ENCODE data around the gene INF2.

The INF2 gene

DNA sequence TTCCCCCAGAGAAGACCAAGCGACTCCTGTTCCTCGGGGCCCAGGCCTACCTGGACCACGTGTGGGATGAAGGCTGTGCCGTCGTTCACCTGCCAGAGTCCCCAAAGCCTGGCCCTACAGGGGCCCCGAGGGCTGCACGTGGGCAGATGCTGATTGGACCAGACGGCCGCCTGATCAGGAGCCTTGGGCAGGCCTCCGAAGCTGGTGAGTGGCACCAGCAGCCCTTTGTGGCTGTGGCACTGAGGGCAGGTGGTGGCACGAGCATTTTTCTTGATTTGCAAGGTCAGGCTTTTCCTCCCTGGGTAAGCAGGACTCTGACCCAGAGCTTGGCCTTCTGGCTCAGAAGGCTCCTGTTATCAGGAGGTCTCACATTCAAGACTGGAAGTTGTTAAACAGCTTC is 66.2 kb downstream of the INF2 start:
- TF ChIP-seq, protein P1, sequence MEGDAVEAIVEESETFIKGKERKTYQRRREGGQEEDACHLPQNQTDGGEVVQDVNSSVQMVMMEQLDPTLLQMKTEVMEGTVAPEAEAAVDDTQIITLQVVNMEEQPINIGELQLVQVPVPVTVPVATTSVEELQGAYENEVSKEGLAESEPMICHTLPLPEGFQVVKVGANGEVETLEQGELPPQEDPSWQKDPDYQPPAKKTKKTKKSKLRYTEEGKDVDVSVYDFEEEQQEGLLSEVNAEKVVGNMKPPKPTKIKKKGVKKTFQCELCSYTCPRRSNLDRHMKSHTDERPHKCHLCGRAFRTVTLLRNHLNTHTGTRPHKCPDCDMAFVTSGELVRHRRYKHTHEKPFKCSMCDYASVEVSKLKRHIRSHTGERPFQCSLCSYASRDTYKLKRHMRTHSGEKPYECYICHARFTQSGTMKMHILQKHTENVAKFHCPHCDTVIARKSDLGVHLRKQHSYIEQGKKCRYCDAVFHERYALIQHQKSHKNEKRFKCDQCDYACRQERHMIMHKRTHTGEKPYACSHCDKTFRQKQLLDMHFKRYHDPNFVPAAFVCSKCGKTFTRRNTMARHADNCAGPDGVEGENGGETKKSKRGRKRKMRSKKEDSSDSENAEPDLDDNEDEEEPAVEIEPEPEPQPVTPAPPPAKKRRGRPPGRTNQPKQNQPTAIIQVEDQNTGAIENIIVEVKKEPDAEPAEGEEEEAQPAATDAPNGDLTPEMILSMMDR (conservative IDR thresholded peaks at IDR 0.05) = no peak
- H3K27ac ChIP-seq = no peak overlapping the region

DNA sequence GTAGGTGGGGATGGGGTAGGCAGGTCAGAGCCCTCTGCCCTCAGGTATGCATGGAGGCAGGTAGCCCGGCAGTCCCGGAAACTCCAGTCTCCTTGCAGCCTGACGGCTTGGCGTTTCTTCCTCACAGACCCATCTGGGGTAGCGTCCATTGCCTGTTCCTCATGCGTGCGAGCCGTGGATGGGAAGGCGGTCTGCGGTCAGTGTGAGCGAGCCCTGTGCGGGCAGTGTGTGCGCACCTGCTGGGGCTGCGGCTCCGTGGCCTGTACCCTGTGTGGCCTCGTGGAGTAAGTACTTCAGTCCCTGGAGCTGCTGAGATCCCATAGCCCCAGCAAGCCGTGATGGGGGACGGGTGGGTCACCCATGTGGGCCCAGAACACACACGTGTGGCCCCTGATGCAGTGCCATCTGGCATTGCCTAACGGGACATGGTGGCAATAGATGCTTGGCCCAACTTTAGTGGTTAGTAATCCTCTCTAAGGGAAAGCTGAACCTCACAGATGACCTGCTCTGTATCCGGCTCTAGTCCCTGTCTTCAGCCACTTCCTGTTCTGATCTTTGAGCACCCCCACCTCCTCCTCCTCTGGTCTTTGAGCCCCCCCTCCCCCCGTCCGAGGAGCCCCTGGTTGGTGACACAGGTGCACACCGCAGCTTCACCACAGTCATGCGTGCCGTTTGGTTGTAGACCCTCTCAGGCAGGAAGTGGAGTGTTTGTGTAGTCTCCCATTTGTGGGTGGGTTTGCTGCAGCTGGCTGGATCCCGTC is 67.2 kb downstream of the INF2 start:
- no peak overlapping the region for H3K27ac ChIP-seq
- TF ChIP-seq, protein P1 (conservative IDR thresholded peaks at IDR 0.05) = no peak

DNA sequence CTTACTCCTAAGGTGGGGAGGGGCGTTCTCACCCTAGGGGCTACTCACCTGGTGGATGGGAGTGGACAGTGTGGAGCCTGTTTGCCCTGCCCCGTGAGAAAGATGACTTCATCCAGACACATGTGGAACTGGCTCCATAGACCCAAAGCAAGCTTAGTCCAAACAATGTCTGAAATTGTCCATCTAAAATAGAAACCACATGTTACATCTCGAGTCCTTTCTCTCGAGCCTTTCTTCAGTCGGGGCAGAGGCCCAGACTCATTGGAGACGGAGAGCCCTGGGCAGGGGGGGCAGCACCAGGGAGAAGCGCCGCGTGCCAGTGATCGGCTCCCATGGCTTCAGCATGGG is 67.8 kb downstream of the INF2 start:
- H3K27ac ChIP-seq = no peak overlapping the region
- TF ChIP-seq, protein P1 (conservative IDR thresholded peaks at IDR 0.05) = no peak

DNA sequence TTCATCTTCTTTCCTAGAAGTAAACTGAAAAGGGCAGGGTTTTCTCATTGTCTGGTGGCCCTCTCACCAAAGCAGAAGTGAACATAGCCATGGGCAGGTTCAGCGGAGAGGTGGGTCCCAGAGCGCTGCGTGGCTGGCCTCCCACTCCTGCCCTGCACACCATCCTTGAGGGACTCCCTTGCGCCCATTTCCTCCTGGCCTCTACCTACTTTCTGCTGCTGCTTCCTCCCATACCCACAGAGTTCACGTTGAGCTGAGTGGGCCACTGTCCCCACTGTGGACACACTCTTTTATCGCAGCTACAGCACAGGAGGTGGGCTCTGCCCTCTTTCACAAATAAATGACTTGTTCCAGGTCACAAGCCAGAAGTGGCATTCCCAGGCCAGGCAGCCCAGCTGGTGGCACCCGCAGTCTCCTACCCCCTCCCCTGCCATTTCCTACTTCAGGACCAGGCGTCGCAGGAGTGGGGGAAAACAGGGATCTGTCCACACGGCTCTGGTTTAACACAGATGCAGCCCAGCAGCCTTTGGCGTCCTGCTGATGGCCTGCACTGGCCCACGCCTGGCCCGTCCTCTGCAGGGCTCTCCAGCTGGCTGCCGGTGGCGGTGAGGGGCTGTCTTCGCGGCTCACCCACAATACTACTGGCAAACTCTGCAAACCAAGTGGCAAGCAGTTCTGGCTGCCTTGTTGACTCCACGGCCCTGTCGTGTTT is 68.4 kb downstream of the INF2 start:
- TF ChIP-seq, protein P1 (conservative IDR thresholded peaks at IDR 0.05) = no peak
- H3K27ac ChIP-seq = no peak overlapping the region

DNA sequence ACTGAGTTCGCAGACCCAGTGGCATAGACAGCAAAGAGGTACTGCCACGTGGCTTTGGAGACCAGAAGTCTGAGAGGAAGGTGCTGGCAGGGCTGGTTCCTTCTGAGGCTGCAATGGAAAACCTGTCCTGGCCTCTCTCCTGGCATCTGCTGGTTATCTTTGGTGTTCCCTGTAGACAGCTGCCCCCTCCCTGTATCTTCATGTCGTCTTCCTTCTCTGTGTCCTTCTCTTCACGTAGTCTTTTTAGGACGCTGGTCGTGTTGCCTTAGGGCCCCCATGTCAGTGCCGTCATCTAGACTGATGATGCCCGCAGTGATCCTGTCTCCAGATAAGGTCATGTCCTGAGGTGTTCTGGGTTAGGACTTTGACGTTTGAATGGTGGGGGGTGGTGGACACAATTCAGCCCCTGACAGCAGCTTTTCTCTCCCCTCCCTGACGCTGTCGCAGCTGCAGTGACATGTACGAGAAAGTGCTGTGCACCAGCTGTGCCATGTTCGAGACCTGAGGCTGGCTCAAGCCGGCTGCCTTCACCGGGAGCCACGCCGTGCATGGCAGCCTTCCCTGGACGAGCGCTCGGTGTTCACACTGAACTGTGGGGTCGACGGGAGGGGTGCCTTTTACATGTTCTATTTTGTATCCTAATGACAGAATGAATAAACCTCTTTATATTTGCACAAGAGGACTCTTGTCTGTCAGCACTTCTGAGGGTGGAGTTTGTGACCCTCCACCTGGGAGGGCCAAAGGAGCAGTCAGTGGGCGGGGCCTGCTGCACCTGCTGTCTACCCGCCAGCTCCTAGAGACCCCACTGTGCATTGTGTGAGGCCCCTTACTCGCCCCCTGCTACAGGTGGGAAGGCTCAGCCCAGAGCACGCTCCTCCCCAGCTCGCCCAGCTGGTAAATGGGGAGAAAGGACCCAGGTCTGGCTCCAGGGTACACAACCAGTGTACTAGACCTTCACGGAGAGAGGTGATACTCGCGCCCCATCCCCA is 69.9 kb downstream of the INF2 start:
- no peak overlapping the region for H3K27ac ChIP-seq
- TF ChIP-seq, protein P1 (conservative IDR thresholded peaks at IDR 0.05) = no peak

DNA sequence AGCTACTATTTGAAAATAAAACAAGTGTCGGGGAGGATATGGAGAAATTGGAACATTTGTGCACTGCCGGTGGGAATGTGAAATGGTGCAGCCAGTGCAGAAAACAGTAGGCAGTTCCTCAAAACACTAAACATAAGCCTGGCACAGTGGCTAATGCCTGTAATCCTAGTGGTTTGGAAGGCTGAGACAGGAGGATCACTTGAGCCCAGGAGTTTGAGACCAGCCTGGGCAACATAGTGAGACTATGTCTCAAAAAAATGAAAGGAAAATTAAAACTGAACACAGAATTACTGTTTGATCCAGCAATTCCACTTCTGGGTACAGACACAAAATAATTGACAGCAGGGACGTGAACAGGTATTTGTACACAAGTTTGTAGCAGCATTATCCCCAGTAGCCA is 76.1 kb downstream of the INF2 start:
- H3K27ac ChIP-seq = no peak overlapping the region
- TF ChIP-seq, protein P1 (conservative IDR thresholded peaks at IDR 0.05) = no peak

Data from VCaP (cell line).